Keratinocyte (primary cell): ENCODE results near the gene PCIF1.

Experiments
- CTCF ChIP-seq, 3 experiments: IDR thresholded peaks in 1 of 3; conservative IDR thresholded peaks in 1 of 3; optimal IDR thresholded peaks in 1 of 3; 2 replicates in 2 of 3; 3 replicates in 1 of 3; pipeline versions ENCODE3 to v1.5.1; 2011; ENCODE audit warnings: low read length in 3 of 3, mild to moderate bottlenecking in 3 of 3, moderate library complexity in 2 of 3, control low read depth in 1 of 3, inconsistent platforms in 1 of 3; ENCODE audit not compliant: insufficient read depth in 2 of 3; ENCODE audit errors: extremely low read depth in 1 of 3
- EZH2 ChIP-seq: IDR thresholded peaks from one replicate; pipeline ENCODE4 v1.6.1; 2012; ENCODE audit warnings: inconsistent platforms, mild to moderate bottlenecking, low read length, moderate library complexity

GRCh38 chr20:45938727-45939438 lies 4.4 kb downstream of the PCIF1 start:
- TF ChIP-seq CTCF (optimal IDR thresholded peaks at IDR 0.05 in 1 of 3, IDR thresholded peaks at IDR 0.05 in 1 of 3, conservative IDR thresholded peaks at IDR 0.05 in 1 of 3; ENCODE audit: extremely low read depth in 1 of 3, insufficient read depth in 2 of 3, low read length in 3 of 3) (no peak), EZH2 (no peak)
